GM18951 (cell line): Measurements from ENCODE around the gene KCNE1.
"Not testable (repeated sequence)": the region's sequence is repeated elsewhere in the genome, so short reads cannot be mapped to it uniquely, and the experiment has no call there.

Experiments used
- POLR2A ChIP-seq: IDR thresholded peaks from 4 replicates; pipeline ENCODE4 v1.6.1; 2011; ENCODE audit warnings: mild to moderate bottlenecking; ENCODE audit not compliant: insufficient read length, insufficient read depth; ENCODE audit errors: extremely low read depth
- in situ Hi-C: fragments of 300-500 bp; cut with MboI; formaldehyde crosslinking; loops from one replicate; pipeline ENCODE4 v1.12.0; 2022; ENCODE audit warnings: low sequenced_read_pairs, mixed read lengths, inconsistent platforms; ENCODE audit not compliant: unreplicated experiment

Gene KCNE1

DNA sequence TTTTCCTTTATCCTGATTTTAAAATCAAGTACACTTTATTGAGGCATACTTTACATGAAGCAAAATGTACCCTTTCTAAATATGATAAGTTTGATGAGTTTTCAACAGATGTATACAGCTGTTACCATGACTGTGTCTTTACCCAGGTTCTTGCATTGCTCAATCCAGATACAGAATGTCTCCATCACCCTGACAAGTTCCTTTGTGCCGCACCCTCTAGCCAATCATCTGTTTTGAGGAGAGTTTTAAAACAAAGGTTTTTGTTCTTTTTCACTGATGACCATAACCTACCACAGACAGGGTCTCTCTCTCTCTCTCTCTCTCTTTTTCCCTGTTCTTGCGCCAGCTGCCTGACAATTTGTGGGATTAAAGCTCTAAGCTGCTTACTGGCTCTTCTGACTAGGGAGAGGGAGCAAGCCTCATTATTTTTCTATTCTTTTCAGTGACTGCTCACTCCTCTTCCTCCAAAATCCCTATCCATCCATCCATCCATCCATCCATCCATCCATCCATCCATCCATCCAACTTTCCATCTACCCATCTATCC is 1.2 kb upstream of the KCNE1 start:
- in situ Hi-C loops, result no loop called here
- TF ChIP-seq POLR2A, result no peak

DNA sequence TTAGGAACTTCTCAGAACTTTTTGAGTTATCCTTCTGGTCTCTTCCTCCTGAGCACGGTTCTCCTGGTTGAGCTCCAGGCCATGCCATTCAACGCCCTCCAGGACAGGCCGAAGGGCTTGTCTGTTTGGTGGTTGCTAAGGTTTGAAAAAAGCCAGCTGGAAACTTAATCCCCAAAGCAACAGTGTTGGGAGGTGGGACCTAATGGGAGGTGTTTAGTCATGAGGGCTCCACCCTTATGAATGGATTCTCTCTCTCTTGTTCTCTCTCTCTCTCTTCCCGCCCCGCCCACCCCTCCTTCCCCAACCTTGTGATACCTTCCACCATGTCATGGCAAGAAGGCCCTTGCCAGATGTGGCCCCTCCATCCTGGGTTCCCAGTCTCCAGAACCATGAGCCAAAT is 829 bp downstream of the KCNE1 start:
- TF ChIP-seq POLR2A, result no peak
- in situ Hi-C loops, result no loop called here

DNA sequence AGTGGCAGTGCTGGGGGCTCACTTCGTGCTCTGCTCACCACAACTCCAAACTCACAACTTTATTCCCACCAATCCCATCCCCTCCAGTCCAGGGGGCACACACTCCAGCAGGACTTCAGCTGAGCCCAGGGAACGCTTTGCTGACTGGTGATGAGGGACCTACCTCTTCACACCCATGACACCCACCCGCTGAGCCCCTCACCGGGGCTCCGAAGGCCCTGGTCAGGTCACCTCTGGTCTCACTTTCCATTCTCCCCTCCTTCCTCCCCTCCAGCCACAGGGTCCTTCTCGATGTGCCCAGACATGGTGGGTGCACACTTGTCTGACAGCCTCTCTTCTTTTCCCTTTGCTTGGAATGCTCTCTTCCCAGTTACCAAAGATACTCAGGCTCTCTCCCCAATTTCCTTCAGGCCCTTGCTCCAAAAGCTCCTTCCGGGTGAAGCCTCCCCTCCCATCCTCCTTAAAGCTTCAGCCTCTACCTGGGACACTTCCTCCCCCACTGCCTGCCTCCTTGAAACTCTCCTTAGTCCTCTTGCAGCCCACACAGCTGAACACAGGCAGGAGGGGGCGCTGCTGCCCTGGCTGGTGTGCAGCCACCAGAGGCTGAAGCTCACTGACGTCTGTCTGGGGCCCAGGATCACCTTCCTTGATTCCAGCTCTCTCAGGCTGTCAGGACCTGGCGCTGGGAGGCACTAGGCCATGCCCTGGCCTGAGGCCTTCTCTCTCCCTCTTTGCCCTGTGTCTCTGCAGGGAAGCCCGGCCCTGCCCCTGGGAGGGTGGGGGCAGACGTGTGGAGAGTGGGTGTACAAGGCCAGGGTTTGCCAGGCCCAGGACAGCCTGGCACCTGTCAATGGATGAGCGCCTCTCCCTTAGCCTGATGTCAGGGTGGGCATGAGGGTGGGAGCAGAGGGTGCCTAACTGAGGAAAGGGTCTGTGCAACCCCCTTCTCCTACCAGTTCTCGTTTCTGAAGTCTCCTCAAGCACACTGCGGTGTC is 1.6 kb downstream of the KCNE1 start:
- in situ Hi-C loops, result no loop called here
- no peak for TF ChIP-seq POLR2A

DNA sequence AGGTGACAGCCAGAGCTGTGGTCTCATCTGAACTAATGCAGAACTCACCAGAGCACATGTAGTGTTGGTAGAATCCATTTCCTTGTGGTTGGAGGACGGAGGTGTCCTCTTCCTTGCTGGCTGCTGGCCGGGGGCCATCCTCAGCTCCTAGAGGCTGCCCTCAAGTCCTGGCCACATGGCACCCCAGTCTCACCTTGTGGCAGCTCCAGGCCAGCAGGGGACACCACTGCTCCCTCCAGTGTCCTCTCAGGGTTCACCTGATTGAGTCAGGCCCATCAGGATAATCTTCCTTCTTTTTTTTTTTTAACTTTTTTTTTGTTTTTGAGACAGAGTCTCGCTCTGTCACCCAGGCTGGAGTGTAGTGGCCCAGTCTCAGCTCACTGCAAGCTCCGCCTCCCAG is 2.9 kb downstream of the KCNE1 start:
- in situ Hi-C loops, result no loop called here
- no peak for TF ChIP-seq POLR2A

DNA sequence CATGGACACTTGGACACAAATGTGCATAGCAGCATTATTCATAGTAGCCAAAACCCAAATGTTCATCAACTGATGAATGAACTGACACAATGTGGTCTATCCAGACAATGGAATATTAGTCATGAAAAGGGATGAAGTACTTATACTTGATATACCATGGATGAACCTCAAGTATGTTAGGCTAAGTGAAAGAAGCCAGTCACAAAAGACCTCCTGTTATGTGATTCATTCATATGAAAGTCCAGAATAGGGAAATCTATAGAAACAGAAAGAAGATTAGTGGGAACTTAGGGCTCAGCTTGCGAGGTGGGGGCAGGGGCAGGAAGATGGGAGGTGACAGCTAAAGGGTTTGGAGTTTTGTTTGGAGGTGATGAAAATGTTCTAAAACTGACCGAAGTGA is 7.4 kb downstream of the KCNE1 start:
- no peak for TF ChIP-seq POLR2A
- in situ Hi-C loops, result no loop called here

DNA sequence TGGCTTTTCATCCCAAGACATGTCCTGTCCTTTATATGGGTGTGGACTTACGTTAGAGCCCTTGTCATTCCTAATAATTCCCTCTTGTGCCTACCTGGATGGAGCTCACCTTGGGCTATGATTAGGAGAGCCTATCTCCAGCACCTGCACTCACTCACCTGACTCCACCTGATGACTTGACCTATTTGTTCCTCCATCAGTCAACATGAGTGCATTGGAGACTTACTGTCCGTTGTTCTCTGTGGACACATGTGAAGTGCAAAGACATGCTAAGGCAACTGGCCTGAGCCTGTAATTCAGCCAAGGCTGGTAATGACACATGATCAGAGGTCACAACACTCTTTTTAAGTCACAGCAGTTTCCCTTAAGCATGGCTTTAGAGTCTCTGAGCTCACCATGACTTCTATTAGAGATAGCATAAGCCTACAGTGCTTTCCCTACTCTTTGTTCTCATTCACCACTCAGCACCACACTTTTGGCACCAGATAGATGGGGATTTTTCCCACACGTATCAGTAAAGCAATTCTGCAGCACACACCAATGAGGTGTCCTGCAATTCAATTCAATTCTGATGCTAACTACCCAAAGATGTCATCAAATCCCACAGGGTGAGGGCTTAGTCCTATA is 9.4 kb downstream of the KCNE1 start:
- TF ChIP-seq POLR2A, result no peak
- in situ Hi-C loops, result no loop called here

DNA sequence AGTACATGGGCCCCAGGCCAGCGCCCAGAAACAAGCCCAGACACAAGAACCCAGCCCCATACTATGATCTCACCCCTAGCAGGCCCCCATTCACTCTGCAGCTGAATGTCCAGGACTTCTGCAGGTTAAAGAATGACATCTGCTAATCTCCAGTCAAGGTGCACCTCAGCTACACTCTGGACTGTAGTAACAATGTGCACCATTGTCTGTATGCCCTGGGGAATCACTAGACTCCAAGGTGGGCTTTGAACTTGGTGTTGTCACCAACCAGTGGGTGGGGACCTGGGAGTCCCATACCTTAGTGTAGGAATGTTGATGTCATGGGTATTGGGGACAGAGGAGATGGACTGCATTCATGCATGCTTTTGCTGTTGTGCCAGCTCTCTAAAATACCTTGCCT is 10.3 kb downstream of the KCNE1 start:
- no peak for TF ChIP-seq POLR2A
- in situ Hi-C loops, result no loop called here

DNA sequence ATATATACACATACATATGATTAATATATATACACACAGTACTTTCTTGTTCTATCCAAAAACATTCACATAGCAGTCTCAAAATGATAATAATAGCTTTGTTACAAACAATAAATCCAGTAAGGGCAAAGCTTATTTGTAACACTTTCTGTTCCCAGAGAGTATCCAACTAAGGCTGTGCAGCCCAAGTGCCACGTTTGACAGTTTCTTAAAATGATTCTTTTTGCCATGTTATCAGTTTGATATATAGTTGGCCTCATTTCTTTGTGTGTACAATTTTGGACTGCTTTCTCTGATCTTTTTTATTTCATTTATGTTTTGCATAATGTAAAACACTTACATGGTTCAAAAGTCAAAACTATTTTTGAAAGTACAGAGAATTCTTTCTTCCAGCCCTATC is 11.8 kb downstream of the KCNE1 start:
- no peak for TF ChIP-seq POLR2A
- in situ Hi-C loops, result no loop called here

DNA sequence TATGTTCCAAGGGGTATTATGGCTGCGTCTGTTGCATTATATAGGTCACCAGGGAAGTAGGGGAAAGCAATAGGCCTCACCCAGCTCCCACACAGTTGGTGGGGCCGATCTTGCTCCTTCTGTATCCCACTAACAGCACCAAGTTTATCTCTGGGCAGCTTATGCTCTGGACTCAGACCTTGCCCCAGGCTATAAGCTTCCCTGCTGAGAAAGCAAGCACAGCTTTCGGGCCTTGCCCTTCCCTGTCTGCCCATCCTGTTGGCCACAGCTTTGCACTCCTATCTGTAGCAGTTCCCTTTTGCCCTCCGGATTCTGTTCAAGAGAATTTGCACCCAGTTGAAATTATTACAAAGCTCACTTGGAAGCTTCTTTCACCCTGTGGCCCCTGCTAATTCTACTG is 12.9 kb downstream of the KCNE1 start:
- no peak for TF ChIP-seq POLR2A
- in situ Hi-C loops, result no loop called here

DNA sequence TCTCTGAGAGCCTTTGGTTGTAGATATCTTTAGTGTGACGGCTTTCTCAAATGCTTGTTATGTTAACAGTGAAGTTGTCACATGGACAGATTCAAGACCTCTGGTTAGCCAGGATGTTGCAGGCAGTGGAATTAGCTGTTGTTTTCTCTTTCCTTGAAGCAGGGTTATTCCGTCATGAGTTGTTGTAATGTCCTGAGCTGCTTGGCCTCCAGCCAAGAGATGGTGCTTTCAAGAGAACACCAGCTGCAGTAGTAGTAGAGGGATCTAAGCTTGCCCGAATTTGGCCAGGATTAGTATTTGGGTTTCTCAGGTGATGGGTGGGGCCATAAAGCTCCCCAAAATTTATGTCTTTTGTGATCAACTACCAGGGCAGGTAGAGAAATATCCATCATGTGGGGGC is 13.4 kb downstream of the KCNE1 start:
- in situ Hi-C loops, result no loop called here
- no peak for TF ChIP-seq POLR2A

DNA sequence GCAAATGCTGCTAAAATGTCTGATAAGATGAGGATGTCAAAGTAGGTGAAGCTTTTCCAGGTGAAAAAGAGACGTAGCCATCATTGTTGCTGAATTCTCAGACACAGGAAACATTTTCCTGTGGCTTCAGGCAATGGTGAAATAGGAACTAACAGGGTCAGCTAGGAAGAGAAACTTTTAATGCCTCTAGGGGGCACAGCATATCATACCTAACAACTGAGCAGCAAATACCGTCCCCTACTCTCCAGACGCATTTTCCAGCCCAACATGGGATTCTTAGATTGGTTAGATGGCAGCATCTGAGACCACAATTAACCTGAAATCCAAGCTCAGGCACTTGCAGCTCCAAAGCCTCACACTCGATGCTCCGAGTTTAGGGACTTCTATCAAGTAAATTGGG is 28.2 kb downstream of the KCNE1 start:
- in situ Hi-C loops, result not testable (repeated sequence)

DNA sequence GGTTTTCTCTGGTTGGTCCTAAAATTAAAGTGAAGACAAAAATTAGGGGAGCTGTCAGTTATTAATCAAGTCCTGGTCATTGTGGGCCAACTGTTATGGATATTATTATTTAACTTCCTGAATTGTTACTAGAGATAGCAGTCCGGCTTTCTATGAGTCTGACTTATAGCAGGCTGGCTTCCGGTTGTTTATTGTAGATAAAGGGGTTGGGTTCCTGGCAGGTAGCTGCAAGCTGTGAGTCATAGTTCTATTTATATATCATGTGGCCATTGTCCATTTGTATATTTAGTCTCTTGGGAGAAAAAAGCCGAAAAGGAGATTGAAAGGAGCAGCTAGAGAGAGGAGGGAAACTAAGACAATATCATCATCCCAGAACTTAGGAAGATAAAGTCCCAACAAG is 28.6 kb downstream of the KCNE1 start:
- in situ Hi-C loops, result not testable (repeated sequence)

DNA sequence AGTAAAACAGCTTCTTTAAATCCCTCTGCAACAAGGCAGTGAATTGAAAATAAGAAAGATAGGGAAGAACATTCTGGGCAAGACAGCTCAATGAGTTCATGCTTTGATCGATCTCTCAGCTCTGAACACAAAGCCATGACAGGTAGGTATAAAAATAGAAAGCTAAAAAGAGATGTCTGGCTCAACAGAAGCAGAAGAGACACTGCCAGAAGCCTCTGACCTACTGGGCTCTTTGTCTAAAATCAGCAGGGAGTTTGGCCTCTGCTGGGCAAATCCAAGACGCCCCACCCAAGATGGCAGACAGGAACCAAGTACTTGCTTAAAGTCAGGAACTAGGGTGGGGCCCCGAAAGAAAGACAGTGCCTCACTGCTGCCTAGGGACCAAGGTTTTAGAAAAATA is 44.7 kb downstream of the KCNE1 start:
- in situ Hi-C loops, result not testable (repeated sequence)

DNA sequence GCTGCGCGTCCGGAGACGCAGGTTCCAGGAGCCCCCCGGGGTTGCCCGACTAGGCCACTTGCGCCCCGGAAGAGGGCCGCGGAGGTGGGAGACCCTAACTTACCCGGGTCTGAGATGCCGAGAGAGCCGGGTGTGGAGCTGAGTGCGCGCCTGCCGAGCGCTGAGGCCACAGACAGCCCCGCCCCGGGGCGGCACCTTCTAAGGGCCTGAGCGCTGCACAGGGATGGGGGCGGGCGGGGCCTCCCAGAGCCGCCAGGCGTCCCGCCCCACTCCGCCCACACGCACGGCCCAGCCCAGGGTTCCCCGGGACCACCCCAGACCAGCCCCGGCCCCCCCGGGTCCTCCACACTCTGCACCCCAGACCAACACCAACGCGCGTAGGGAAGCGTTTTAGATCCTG is 52.6 kb downstream of the KCNE1 start:
- in situ Hi-C loops, result not testable (repeated sequence)

DNA sequence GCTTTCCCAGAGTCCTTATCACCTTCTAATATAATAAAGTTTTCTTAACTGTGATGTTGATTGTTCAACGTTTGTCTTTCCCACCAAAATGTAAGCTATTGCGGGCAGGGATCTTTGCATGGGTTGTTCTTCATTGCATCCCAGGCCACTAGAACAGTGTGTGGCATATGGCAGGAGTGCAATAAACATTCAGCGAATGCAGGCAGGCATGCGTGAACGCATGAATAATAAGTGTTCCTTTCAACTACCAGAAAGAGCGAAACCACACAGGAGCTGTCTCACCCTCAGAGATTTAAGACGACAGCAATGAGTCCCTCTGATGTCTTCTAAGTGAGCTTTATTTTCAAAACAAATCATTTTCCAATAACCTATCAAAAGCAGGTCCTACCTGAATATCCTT is 53.7 kb downstream of the KCNE1 start:
- in situ Hi-C loops, result not testable (repeated sequence)

DNA sequence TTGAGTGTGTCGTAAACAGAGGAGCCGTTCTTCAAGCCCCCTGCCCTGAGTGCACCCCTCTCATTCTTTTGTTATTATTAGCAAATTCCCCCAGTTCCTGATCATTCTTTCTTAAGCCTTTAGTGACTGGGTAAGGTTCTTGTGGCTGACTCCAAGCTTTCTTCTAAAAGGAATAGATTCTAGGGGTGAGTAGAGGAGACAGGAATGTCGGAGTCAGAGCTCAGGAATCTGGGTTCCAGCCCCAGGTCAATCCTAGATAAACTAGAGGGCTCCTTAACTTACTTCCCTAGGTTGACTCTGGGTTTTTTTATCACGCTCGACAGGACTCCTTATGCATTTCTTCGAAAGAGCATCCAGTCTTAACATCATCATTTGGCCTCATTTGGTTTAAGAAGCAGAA is 55.8 kb downstream of the KCNE1 start:
- in situ Hi-C loops, result not testable (repeated sequence)

DNA sequence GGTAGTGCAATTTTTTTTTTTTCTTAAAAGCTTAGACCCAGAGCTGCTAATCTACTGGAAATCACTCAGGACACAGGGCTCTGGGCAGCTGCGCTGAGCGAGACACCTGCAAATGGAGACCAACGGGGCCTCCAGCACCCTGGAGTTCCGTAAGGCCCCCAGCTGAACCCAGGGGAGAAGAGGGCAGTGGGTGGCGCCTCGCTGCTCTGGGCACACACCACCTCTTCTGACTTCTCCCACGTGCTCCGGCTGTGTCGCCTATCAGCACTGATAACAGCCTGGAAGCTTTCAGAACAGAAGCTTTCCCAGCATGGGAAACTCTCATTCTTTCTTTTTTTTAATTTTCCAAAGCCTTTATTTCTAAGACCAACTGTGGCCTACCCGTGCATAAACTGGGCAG is 56.4 kb downstream of the KCNE1 start:
- in situ Hi-C loops, result not testable (repeated sequence)

DNA sequence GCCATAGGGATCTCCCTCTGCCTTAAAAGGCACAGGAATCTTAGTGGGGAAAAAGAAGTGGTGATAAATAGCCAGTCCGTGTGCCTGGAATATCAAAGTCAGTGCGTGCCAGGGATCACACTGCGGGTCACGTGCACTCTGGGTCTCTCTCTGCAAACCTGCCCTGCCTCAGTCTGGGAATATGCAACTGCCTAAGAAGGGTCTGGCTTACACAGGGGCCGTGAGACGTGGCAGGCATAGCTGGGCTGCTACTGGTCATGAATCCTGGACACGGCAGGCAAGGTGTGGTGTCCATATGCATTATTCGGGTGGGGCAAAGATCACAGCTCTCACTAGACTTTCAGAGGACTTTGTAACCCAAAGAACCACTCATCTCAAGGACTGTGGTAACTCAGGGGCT is 65.0 kb downstream of the KCNE1 start:
- in situ Hi-C loops, result not testable (repeated sequence)

DNA sequence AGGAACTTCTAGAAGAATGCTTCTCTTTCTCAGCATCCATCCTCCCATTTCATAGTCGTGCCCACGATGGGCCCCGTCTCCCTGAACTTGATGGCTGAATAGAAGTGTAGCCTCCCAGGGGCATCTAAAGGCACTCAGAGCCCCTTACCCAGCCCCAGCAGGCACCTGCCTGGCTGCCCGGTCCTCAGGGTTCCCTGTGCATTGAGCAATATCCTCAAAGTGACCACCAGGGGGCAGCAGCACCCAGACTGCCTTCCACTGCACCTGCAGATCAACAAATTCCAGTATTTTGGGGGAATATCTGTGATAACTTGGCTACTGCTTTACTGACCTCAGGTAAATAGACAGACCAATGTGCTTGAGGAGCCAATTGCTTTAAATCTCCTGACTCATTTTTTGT is 68.5 kb downstream of the KCNE1 start:
- in situ Hi-C loops, result not testable (repeated sequence)
